Glomerular visceral epithelial cell (primary cell): ENCODE results near the gene MT1B.

Experiments
- DNase-seq: peaks from one replicate; pipeline ENCODE4 v3.0.0-alpha.2; 2016; ENCODE audit errors: extremely low spot score

Gene MT1B

DNA sequence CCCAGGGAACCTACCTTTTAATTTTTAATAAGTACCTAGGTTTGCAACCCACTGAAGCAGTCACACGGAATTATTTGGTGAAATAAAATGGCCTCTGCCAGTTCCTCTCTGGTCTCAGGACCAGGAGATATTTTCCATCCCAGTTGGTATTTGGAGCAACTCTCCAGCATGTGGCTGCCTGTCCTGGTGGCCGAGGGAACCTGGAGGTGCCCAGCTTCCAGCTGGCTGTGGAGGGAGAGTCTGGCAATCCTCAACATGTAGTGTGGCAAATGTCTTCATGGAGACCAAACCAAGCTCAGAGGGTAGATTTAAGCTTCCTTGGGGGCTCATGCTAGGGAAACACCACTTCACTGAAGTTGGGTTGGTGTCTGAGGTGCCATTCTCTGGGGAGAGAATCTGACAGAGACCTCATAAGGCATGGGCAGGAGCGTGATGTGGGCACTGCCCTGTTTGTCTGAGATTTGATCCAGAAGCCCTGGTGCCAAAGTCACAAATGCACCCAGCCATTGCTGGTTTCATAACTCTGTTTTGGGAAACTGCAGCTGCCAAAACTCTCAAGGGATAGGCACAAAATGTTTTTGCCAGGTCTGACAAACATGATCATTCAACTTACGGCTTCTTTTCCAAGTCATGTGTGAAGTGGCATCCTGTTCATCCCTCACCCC lies 33.4 kb downstream of the MT1B start:
- DNase-seq: no peak

DNA sequence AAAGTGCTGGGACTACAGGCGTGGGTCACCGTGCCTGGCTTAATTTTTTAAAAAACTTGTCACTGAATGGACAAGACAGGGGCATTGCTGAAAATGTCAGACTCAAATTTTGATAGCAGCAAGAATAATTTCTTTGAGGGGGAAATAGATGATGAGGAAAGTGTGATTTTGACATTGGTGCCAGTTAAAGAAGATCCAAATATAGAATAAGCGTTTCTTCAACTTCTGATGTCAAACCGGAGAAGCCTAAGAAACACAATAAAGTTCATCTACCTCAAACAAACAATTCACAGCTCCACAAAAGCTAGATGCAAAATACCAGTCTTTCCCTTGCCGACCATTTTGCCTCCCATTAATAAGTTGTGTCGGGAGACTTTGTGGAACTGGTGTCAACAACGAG lies 35.1 kb downstream of the MT1B start:
- DNase-seq: no peak

DNA sequence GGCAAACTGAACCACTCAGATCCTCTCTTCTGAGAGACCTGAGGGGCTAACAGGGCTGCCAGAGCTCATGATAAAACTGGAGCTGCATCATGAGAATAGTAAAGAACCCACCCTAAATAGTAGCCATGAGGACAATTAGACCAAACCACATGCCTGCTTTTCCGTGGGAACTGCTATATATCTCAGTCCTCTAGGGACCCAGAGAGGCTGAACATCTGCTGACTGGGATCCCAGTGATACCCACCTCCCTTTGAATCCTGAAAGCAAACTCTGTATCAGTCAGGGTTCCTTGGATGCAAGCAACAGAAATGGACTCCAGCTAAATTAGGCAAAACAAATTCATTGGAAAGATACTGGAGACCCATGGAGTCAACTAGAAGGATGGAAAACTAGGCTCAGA lies 37.1 kb downstream of the MT1B start:
- DNase-seq: no peak

DNA sequence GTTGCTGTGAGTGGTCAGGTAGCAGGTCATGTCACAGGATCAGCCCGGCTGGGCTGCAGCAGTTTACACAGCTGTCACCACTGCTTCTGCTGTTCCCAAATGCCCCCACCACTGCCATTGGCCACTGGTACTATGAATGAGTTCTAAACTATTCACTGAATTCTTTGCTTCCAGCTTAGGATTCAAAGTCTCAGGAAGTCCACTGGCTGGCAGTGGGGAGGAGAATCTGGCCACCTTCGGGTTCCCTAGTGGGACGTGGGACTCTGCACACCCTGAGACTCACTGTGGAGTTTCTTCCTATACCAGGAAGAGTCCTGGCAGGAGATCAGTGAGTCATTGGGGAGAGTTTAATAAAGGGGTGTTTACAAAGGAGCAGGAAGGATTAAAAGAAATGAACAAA lies 37.5 kb downstream of the MT1B start:
- no peak for DNase-seq

DNA sequence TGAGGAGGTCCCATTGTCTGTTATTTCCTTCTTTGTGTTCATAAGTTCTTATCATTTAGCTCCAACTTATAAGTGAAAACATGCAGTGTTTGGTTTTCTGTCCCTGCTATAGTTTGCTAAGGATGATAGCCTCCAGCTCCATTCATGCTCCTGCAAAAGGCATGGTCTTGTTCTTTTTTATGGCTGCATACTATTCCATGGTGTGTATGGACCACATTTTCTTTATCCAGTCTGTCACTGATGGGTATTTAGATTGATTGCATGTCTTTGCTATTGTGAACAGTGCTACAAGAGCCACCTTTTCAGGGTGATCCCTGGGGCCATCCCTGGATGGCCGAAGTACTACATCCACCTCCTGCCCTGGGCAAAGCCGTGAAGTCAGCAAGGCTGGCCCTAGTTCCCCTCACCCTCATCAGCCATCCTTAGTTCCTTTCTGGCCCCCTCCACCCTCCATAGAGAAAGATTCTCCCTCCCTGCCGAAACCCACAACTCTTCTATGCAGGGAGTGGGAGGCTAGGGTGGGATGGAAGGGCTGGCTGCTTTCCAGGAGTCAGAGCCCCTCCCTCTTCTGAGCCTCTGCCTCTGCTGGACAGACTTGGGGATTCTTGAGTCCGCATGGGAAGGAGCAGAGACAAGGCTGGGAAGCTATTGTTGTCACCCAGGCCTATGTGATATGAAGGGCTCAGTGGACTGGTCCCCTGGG lies 38.9 kb downstream of the MT1B start:
- DNase-seq: no peak

DNA sequence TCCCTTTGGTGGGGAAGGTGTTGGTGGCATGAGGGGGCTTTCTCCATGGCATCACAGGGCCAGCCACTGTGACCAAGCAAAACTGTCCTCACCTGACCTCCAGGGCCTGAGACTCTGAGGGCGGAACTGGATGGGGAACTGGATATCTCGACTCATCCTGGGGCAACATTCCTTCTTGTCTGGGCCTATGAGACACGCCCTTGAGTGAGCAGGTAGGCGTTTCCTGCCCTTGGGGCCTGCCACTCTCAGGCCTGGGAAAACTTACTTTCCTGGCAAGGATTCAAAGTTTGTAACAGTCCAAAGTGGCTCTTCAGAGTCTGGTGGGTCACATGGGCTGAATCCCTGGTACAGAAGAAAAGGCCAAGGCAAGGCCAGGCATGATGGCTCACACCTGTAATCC lies 40.2 kb downstream of the MT1B start:
- peak; percentile 69 for DNase-seq

DNA sequence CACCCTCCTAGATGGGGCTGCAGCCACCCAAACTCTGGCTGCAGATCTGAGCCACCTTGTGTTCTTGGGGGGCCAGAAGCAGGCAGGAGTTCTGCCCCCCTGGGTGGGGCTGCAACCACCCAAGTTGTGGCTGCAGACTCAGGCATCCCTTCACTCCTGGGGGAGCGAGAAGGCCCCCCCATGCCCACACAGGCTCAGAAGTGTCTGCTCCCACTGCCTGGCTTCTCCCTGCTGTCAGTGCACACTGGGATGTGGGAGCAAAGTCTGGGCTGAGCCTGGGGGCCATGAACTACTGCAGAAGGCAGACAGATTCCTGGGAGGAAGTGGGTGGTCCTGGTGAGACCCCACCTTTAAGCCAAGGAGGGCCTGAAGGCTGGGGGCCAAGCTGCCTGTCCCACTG lies 43.6 kb downstream of the MT1B start:
- no peak for DNase-seq

DNA sequence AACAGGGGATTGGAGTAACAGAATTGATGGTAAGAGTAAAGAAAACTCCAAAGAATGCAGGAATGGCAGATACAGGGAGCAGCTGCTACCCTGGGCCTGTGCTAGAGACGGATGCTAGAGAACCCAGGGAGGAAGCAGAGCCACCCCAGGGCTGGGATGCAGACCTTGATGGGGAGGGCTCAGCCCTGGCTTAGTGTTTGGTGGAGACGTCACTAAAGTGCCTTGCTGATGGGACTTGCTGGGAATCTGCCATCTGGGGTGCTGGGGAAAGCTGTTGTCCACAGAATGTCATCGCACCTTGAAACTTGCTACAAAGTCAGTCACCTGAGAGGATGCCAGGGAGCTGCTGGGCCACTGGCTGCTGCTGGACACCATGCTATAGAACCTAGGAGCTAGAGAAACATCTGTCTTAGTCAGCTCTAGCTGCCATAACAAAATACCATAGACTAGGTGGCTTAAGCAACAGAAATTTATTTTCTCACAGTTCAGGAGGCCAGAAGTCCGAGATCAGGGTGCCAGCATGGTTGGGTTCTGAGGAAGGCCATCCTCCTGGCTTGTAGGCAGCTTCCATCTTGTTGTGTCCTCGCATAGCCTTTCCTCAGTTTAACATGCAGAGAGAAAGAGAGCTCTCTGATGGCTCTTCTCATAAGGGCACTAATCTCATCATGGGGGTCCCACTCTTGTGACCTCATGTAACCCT lies 45.9 kb downstream of the MT1B start:
- no peak for DNase-seq

DNA sequence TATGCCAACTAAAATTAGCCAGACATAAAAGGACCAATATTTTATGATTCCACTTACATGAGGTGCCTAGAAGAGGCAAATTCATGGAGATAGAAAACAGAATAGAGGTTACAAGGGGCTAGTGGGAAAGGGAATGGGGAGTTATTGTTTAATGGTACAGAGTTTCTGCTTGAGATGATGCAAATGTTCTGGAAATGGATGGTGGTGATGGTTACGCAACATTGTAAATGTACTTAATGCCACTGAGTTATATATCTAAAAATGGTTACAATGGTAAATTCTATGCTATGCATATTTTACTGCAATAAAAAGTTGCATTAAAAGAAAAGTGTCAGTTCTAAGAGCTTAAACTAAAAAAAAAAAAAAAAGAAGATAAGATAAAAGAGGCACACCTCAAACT lies 48.5 kb downstream of the MT1B start:
- DNase-seq: no peak

DNA sequence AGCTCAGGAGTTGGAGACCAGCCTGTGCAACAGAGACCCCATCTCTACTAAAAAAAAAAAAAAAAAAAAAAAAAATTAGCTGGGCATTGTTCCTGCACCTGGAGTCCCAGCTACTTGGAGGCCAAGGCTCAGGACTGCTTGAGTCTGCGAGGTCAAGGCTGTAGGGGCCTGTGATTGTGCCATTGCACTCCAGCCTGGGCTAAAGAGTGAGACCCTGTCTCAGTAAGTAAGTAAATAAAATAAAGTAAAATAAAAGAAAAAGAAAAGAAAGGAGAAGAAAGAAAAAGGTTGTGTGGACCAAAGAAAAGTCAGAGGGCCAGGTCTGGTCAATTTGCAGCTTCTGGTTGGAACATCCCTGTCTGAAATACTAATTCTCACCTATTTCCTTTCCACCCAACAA lies 48.9 kb downstream of the MT1B start:
- no peak for DNase-seq

DNA sequence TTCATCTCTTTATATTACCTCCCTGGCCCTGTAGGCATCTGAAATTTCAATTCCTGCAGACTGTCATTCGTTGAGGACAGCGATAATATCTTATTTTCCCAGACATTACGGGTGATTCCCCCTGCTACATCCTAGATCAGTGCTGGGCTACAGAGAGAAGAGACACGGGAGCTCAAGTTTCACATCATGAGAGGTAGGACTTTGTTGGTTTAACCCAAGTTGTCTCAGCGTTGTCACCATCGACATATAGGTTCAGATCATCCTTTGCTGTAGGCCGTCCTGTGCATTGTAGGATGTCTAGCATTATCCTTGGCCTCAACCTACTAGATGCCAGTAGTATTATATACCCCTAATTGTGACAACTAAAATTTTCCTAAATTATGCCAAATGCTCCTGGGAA lies 49.8 kb downstream of the MT1B start:
- DNase-seq: no peak
